HG02610 (cell line): ENCODE measurements around the gene FOXN3.

ENCODE experiments used
- ATAC-seq: cut with Tn5 transposase; IDR thresholded peaks from one replicate; pipeline ENCODE4 v1.9.1; 2021; ENCODE audit warnings: mild to moderate bottlenecking, moderate library complexity; ENCODE audit not compliant: unreplicated experiment

FOXN3 gene

DNA sequence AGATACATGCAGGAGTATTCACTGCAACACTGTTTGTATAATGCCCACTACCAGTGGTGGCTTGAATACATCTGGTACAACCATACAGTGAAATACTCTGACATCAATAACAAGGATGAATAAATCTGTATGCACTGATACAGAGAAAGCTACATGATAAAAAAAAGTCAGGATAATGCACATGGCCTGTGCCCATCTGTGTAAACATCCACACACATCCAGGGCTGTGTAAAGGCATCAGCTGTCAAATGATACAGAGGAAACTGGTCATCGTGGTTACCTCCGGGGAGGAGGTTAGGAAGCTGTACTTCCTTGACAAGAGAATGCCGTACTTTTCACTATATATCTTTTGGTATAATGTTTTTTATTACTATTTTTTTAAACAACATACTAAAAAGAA lies 176.6 kb downstream of the FOXN3 start:
- ATAC-seq: no peak

DNA sequence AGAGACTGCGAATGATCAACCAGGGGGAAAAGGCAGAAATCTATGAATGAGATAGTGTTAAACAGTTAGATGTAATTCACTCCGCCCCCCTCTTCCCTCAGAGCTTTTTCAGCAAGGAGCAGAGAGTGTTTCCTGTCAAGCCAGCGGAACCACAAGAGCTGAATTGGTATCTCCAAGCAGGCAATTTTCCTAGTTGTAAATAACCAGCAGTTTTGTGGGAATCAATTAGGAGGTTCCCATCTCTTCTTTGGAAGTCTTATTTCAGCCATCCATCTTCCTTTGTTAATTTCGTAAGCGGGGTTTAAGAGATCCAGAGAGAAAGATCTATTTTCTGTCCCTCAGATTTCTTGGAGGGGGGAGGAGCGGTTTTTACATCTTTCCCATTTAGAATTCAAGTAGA lies 178.0 kb downstream of the FOXN3 start:
- no peak for ATAC-seq

DNA sequence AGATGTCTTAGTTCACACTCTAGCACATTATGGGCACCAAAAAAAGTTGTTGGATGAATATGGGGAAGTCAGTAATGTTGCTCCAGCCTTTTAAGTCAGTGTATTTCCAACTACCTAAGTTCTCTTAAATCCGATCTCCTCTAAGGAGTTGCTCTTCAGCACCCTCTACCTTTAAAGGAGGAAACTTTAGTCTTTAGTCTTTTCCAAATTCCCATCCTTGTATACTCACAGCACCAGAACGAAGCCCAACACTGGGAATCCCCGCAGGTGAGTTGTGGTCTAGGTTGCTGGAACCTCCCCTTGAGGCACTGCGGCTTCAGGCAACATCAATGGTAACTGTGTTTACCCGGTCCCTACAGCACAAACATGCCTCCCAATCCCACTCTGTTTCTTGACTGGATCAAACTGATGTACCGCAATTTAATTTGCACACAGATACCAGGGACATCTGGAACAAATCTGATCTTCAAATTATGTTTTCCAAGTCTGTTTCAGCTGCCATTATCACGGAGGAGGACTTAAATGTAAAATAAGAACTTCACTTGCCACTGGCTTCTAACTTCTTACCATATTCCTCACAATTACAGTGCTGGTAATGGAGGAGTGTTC lies 179.0 kb downstream of the FOXN3 start:
- ATAC-seq: no peak

DNA sequence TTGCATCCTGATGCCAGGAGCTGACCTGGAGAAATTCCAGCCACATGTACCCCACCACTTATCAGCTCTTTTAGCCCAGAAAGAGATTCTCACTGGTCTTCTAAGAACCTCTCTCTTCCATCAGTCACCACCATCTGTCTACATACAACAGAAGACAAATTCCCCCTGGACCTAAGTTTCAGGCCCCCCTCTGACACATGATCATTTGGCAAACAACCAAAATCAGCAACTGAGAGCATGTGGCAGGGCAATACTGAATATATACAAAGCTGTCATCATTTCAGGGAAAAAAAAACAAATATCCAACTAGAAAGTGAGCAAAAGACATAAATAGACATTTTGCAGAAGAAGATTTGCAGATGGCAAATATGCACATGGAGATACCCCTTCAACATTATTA lies 180.2 kb downstream of the FOXN3 start:
- no peak for ATAC-seq

DNA sequence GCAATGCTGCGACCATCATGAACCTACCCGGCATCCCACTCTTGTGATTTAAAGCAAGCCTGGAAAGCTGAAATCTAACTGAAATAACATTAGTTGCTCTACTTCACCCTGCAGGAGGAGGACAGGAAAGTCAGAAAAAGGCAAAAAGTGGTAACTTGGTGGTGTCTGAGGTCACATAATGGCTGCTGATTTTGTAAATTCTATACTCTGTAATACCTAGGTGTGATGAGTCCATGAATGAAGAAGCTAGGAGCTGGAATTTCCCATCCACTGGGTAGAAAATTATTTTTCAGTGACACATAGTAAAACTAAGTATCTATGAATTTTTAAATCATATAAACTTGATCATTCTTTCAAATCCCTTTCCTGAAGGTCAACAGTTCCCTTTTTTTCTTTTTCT lies 183.8 kb downstream of the FOXN3 start:
- ATAC-seq: no peak

DNA sequence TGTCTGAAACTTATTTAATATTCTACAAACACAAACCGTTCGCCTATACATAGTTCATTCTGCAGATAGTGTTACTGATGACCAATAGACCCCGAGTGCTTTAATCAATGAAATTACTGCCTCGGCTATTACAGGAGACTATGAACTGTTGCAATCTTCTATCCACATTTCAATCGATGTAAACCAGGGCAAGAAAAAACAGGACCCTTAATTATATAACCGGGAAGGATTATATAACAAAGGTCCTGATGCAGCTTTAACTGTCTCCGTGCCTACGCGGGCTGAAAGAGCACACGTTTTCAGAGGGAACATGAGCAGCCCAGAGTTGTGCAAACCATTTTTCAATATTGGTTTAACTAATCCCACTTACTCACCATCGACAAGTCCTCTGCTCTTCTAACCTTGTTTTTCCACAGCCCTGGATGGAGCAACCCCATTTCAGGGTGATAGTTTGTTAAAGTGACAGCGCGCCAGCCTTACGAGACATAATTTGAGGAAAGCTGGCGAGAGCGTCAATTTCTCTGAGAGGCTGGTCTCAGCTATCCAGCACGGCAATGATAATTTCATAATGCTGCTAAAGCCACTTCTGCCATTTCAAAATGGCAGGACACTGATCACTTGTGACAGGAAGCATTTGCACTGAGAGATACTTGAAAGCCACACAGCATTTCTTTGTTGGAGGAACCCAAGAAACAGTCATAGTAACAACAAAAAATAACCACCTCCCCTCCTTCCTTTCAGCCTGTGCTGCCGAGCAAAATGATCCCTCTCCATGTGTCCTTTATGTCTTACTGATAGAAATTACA lies 184.6 kb downstream of the FOXN3 start:
- ATAC-seq: no peak

DNA sequence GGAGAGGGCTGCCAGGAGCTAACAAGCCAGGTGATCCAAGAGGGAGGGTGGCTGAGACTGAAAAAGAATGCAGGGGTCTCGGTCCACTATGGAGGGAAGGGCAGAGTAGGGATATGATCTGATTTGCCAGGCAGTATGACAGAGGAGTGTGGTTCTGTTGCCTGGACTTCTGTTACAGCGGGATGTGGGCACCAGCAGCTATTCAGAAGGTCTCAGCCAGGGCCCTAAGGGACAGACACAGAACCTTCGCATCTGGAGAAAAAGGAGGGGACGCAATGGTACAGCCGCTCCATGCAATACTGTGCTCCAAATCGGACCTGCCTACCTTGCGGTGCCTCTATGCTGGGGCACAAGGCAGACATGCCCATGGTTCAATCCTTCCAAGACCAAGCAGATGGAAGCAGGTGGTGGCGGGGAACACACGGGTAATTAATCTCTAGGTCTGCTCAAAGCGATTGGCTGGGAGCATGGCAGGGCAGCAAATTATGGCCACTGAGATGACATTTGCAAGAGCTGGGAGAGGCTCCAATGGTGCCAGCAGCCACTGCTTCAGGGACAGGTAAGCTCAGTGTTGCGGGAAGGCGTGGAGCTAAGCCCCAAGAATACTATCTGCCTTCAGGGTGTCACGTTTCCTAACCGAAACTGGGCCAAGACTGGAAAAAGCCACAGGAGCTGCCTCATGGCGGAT lies 185.5 kb downstream of the FOXN3 start:
- ATAC-seq: no peak

DNA sequence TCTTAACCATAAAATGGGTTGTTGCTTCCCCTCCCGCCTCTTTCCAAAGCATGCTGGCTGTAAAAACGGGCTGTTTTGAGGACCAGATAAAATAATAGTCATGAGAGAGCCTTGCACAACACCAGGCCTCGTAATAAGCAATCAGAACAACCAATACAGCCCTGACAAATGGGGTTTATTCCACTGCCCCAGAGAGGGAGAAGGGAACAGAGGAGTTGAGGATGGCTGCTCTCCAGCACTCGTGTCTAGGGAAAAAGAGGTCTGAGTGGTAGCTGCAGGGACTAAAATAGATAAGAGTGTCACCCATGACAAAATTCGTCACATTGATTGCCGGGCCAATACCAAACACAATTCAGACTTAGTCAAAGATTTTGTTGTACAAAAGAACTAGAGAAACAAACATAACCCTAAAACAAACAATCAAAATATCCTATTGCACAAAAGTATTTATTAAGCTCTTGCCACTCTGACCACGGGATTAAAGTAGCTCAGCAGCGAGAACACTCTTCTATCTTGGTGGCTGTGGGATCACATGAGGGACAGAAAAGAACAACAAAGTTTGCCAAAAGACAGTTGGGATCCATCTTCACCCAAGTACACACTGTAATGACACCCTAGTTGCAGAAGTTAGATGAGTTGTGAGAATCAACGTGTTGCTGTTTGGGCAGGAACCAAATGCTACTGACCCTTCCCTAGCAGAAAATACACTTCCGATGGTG lies 188.0 kb downstream of the FOXN3 start:
- no peak for ATAC-seq

DNA sequence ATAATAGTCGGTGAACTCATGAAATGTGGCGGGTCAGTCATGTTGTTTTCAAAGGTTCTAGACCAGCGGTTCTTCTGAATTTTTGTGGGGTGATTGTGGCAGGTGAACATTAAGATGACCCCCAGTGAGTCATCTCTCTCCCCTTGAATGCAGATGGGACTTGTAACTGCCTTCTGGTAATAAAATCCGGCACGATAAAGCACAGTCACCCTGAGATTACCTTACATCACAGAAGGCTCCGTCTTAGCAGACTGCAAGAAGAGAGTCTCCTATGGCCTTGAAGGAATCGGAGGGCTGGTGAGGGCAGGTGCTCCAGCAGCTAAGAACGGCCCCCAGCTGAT lies 189.6 kb downstream of the FOXN3 start:
- ATAC-seq: no peak

DNA sequence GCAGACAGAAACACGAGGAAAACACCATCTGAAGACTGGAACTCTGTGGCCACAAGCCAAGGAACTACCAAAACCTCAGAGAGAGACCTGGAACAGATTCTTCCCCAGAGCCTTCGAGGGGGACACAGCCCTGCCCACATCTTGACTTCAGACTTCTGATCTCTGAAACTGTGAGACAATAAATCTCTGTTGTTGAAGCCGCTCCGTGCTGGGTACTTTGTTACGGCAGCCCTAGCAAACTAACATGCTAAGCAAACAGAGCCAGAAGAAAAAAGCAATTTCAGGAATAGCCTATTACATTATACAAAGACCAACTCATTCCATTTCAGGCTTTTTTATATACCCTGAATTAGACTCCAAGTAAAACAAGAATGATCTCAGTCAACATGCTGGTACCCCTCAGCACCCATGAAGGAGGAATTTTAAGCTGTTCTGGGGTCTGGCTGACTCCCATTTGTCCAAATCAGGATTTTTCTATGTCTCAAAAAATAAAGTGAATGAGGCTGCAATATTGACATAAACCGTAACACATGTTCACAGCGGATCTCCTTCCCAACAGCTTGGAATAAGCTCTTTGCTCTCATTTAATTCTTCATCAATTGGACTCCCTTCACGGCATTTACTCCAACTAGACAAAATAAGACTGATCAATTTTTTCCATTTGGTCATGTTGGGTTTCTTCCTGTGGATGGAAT lies 190.1 kb downstream of the FOXN3 start:
- ATAC-seq: no peak

DNA sequence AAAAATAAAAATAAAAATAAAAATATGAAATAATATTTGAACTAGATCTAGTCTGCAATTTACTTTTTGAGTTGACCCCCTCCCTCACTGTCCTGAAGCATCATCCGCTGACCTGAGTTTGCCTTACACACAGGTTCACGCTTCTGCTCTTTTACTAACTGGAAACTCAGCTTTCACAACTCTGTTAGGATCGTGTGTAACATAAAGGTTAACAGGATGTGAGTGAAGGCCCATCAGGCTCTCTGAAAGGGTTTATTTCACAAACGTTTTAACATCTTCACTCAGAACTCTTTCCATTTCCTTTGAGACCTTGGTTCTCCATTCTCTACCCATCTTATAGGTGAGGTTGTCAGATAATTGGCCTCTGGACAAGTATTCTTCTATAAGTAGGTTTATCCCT lies 191.4 kb downstream of the FOXN3 start:
- no peak for ATAC-seq

DNA sequence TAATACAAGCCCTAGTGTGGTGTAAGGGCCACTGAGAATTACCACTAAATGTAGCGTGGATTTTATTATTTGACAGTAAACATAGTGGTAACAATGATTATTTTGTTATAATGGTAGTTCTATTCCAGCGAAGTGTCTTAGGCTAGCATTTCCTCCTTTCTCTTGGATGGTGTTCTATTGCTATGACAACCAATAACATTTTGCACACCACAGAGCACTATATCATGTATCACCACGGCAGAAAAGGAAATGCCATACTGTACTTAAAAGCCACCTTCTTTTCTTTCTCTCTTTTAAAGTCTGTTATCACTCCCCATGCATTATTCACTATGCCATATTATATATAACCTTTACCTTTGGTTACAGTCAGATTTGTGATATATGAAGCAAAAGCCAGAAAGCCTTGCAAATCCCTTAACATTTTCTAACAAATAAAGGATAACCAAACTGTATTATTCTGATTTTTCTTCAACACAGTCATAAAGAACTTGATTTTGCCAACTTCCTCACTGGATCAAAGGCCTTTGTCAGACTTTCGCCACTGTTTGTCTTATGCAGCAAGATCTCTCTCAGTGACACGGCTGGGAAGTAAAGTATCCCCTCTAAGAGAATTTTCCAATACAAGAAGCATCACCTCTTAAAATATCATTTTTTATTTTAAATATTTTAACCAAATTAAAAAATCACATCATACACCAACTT lies 195.8 kb downstream of the FOXN3 start:
- ATAC-seq: peak; percentile 61

DNA sequence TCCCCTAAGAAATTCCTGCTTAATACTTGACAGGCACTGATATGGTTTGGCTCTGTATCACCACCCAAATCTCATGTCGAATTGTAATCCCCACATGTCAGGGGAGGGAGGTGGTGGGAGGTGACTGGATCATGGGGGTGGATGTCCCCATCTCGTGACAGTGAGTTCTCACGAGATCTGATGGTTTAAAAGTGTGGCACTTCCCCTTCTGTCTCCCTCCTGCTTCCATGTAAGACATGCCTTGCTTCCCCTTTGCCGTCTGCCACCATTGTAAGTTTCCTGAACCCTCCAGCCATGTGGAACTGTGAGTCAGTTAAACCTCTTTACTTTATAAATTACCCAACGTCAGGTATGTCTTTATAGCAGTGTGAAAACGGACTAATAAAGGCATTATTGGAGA lies 198.0 kb downstream of the FOXN3 start:
- ATAC-seq: no peak

DNA sequence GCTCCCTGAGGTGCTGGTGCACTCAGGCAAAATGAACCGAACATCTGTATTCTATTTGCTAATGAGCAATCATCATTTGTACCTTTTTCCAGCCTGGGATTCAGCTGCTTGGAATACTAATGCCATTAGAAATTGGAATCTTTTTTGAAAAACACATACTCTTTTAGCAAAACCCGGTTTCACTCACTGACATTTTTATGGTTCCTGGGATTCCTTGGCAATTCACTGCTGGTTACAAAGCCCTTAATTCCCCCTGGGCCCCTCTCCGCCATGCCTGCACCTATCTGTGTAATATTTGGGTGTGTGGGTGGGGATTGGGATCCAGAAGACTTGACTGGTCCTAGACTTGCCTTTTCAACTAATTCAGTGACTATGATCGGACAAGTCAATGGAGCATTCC lies 199.1 kb downstream of the FOXN3 start:
- ATAC-seq: no peak

DNA sequence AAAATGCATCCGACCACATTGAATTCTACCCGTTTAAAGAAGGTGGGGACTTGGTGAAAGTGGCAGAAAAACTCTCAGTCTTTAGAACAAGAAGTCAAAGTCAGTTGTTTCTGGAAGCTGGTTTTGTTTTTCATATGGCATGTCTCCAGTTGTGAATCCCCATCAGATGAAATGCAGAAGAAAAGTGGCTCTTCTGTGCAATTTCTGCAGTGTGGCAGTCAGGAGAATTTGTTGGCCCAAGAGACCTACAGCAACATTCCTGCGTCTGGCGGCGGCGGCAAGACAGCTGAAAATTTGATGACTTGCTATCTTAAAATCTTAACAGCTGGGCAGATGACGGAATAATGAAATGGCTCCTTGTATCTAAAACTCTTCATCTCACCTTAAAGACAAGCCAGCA lies 201.5 kb downstream of the FOXN3 start:
- no peak for ATAC-seq

DNA sequence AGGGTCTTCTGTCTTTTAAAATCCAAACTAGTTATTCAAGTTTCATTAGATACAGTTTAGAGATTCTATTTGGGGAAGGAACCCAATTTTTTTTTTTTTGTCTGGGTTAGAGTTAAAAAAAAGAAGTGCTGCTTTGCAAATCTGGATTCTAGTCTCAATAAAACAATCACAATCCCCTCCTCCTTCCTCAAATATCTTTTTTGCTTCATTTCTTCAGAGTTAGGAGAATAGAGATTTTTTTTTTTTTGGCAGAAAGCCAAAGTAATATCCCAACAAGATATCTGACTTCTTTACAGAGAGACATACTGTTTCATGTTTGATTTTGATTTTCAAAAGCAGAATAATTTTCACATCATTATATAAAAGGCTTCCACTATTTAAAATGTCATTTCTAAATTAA lies 201.9 kb downstream of the FOXN3 start:
- ATAC-seq: no peak

DNA sequence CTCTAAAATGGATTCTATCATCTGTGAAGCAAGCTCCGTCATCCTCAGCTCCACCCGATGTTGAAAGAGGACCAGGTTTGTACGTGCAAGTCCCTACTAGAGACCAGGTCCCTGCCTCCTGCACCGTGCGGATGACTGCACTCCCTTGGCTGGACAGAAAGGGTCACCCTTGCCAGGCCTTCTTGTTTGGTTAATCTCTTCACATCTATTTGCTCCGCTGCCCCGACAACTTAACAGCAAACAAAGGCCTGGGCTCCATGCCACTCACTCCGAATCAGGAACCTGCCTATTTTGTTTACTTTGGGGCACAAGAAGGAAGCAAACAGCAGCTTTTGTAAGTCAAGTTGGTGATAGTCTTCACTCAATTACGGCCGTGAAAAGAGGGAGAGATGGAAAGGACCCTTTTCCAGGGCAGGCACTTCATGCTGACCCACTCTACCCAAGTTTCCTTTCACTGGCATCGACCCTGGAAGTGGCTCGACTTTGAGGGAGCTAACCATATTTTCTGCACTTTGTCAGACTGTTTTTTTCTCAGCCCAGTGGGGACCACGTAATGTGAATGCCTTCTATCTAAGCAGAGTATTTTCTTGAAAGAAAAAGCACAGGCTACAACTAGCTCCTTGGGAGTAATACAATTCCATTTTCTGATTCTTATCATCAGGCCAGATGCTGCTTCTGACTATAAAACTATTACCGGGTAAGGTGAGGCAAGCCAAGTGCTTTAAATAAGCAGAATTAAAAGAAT lies 202.6 kb downstream of the FOXN3 start:
- no peak for ATAC-seq

DNA sequence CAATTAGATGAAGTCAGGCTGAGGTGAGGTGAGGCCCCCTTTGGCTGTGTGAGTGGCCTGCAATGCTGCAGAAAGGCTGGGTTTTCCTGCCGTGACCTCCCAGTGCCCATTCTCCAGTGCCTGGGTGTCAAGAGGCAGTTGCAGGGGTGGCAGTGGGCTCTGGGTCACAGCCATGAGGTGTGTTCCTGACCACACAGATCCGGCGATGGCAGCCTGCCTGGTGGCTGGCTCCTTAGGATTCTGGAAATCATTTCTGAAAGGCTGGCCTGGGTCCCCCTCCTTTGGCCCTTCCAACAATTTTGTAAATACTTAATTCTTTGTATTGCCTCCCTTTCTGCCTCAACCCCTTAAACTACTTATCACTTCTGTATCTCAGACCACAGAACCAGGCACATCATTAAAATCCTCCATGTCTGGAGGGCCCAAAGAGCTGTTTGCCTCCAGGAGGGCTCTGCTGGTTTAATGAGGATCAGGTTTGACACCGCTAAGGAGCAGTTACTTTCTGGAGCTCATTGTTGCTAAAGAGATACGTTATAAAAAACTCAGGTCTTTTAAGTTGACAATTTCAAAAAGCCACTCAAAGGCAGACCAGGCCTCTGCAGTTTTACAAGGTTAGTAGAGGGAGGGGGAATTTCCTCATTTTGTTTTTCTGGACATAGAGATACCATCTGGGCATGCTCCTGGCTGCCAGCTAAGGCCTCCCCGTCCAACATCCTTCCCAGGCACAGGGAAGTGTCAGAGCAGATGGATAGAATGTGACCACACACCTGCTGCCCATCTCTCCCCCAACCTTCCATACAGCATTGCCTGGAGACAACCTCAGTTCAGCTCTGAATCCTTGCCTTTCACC lies 204.4 kb downstream of the FOXN3 start:
- no peak for ATAC-seq

DNA sequence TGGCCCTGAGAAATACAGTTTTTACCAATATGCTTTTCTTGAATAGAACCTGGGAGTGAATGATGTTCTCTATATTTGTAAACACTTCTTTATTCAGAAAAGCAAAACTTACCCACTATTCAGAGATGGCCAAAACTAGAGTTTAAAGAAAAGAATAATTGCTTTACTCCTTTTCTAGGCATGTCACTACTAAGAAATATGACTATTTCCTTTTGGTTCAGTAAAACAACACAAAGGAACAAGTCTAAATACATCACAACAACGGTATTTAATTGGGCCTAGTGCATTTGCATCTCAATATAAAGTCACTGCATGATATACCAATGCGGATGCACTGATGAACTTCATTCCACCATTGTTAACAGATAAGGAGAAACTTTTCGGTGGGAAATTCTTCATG lies 207.5 kb downstream of the FOXN3 start:
- ATAC-seq: no peak
